HCT116 (cell line): ENCODE results near the gene MSI2. TPM values are rescaled to one million over a fixed set of nuclear protein-coding genes. Genes with fewer than 3 reads are reported as not detected.

ENCODE experiments used
- ATAC-seq: fragments of 200-7000 bp; cut with Tn5 transposase; 2 replicates; pipeline ENCODE4 v1.9.1; 2020; ENCODE audit warnings: mild to moderate bottlenecking, moderate library complexity
- BruUV-seq: library from RNA; stranded (reverse); fragments of 400-500 nt; replicated peaks from 2 replicates; lab custom pipeline; 2021; lab: Mats Ljungman, UMichigan
- CTCF ChIA-PET: fragments of 300-600 bp; sonication (Branson Sonifier 250); formaldehyde crosslinking; loops from one replicate; lab custom pipeline; 2021; ENCODE audit warnings: antibody characterized with exemption; lab: Charles Lee
- POLR2A ChIA-PET: fragments of 300-600, 350-600 bp; sonication (Branson Sonifier 250); formaldehyde crosslinking; loops from one replicate; lab custom pipeline; 2021; ENCODE audit warnings: antibody characterized with exemption; lab: Charles Lee
- RAD21 ChIA-PET, 2 experiments: fragments of 300-600 bp; sonication (Branson Sonifier 250); formaldehyde crosslinking; loops; one replicate each; lab custom pipeline; 2023; ENCODE audit warnings: low total read pairs in 2 of 2; ENCODE audit not compliant: uncharacterized antibody in 2 of 2, unreplicated experiment in 2 of 2, low non-redundant PET in 1 of 2; lab: Charles Lee
- DNase-seq: peaks from one replicate; pipeline ENCODE4 v3.0.0-alpha.2; 2010; ENCODE audit warnings: low read depth, low spot score
- H2AFZ ChIP-seq: fragments of 200-600 bp; shearing (Covaris generic), sonication (generic); 2 replicates; pipeline ENCODE4 v1.6.1; 2017; ENCODE audit warnings: low read depth, mixed run types, mixed read lengths, antibody characterized with exemption, low read length; ENCODE audit not compliant: poor library complexity, severe bottlenecking
- H3K27ac ChIP-seq: 2 replicates; pipeline ENCODE4 v1.5.1; 2012; ENCODE audit warnings: low read depth, low read length
- H3K27me3 ChIP-seq: fragments of 200-600 bp; sonication (generic); 2 replicates; pipeline ENCODE4 v1.6.1; 2016; ENCODE audit warnings: mixed run types, low read length, mixed read lengths; ENCODE audit not compliant: insufficient read depth
- H3K36me3 ChIP-seq, 2 experiments: fragments of 200-500 bp in 1 of 2; fragments of 200-600 bp in 1 of 2; sonication (Bioruptor generic) in 1 of 2; sonication (generic) in 1 of 2; 2 replicates each; pipeline versions ENCODE4 v1.5.1 to v1.6.1; 2014 to 2016; ENCODE audit warnings: low read length in 2 of 2, inconsistent platforms in 1 of 2, mixed read lengths in 1 of 2, mixed run types in 1 of 2; ENCODE audit not compliant: insufficient read depth in 2 of 2, control insufficient read depth in 1 of 2
- H3K4me1 ChIP-seq, 2 experiments: fragments of 200-600 bp in 1 of 2; sonication (generic) in 1 of 2; 2 replicates each; pipeline versions ENCODE4 v1.5.1 to v1.6.1; 2012 to 2017; ENCODE audit warnings: low read length in 2 of 2, inconsistent platforms in 1 of 2, mild to moderate bottlenecking in 1 of 2, mixed read lengths in 1 of 2, mixed run types in 1 of 2, moderate library complexity in 1 of 2; ENCODE audit not compliant: insufficient read depth in 2 of 2, control insufficient read depth in 1 of 2
- H3K4me2 ChIP-seq: fragments of 200-600 bp; sonication (generic); 2 replicates; pipeline ENCODE4 v1.6.1; 2017; ENCODE audit warnings: mixed run types, low read length, mixed read lengths
- H3K4me3 ChIP-seq, 2 experiments: fragments of 200-600 bp in 1 of 2; sonication (generic) in 1 of 2; replicated peaks in 1 of 2; 2 replicates each; pipeline ENCODE4 v1.5.1; 2011 to 2016; ENCODE audit warnings: low read length in 2 of 2, control low read depth in 1 of 2, low read depth in 1 of 2, mild to moderate bottlenecking in 1 of 2, mixed read lengths in 1 of 2, mixed run types in 1 of 2
- H3K79me2 ChIP-seq: fragments of 200-600 bp; sonication (generic); 2 replicates; pipeline ENCODE4 v1.6.1; 2017; ENCODE audit warnings: mild to moderate bottlenecking, mixed run types, low read length, moderate library complexity, mixed read lengths; ENCODE audit not compliant: insufficient read depth
- H3K9ac ChIP-seq: fragments of 200-600 bp; sonication (generic); 2 replicates; pipeline ENCODE4 v1.6.1; 2016; ENCODE audit warnings: low read length, mixed read lengths
- H3K9me2 ChIP-seq: fragments of 200-600 bp; sonication (generic), shearing (Covaris generic); 2 replicates; pipeline ENCODE4 v1.6.1; 2017; ENCODE audit warnings: mixed run types, mild to moderate bottlenecking, moderate library complexity; ENCODE audit not compliant: insufficient read depth
- H3K9me3 ChIP-seq, 2 experiments: fragments of 200-500 bp in 1 of 2; fragments of 200-600 bp in 1 of 2; sonication (Bioruptor generic) in 1 of 2; sonication (generic) in 1 of 2; 2 replicates each; pipeline ENCODE4 v1.6.1; 2014 to 2017; ENCODE audit warnings: low read length in 2 of 2, mixed read lengths in 2 of 2, inconsistent platforms in 1 of 2, low read depth in 1 of 2, mild to moderate bottlenecking in 1 of 2, mixed run types in 1 of 2, moderate library complexity in 1 of 2; ENCODE audit not compliant: control insufficient read depth in 1 of 2, insufficient read depth in 1 of 2
- H4K20me1 ChIP-seq: fragments of 200-600 bp; sonication (generic), shearing (Covaris generic); 2 replicates; pipeline ENCODE4 v1.6.1; 2017; ENCODE audit warnings: mixed run types, mild to moderate bottlenecking, moderate library complexity; ENCODE audit not compliant: insufficient read depth
- CBX3 ChIP-seq: IDR thresholded peaks from 2 replicates; pipeline ENCODE4 v1.6.1; 2012; ENCODE audit warnings: low read depth
- ELF1 ChIP-seq: IDR thresholded peaks from 2 replicates; pipeline ENCODE4 v1.6.1; 2012; ENCODE audit warnings: low read depth, borderline replicate concordance
- EZH2phosphoT487 ChIP-seq: fragments of 200-600 bp; IDR thresholded peaks from 2 replicates; pipeline ENCODE4 v1.6.1; 2018; ENCODE audit warnings: antibody characterized with exemption, borderline replicate concordance
- FOSL1 ChIP-seq: IDR thresholded peaks from 2 replicates; pipeline ENCODE4 v1.6.1; 2012; ENCODE audit warnings: low read depth
- JUND ChIP-seq: IDR thresholded peaks from 2 replicates; pipeline ENCODE4 v1.6.1; 2012
- POLR2AphosphoS5 ChIP-seq: IDR thresholded peaks from 2 replicates; pipeline ENCODE4 v1.6.1; 2011; ENCODE audit warnings: mild to moderate bottlenecking, low read depth, low read length, moderate library complexity
- RAD21 ChIP-seq: IDR thresholded peaks from 2 replicates; pipeline ENCODE4 v1.6.1; 2012; ENCODE audit warnings: low read depth, mild to moderate bottlenecking
- SIN3A ChIP-seq: IDR thresholded peaks from 2 replicates; pipeline ENCODE4 v1.6.1; 2012; ENCODE audit warnings: low read depth
- SP1 ChIP-seq: IDR thresholded peaks from 2 replicates; pipeline ENCODE4 v1.6.1; 2012; ENCODE audit warnings: low read depth
- TCF7L2 ChIP-seq: IDR thresholded peaks from 2 replicates; pipeline ENCODE4 v1.7.0; 2011; ENCODE audit warnings: borderline replicate concordance, inconsistent platforms; ENCODE audit not compliant: insufficient read depth, insufficient read length; ENCODE audit errors: extremely low read depth
- YY1 ChIP-seq: IDR thresholded peaks from 2 replicates; pipeline ENCODE4 v1.6.1; 2011; ENCODE audit warnings: low read length, low read depth, moderate library complexity, mild to moderate bottlenecking; ENCODE audit not compliant: insufficient replicate concordance; ENCODE audit errors: extremely low read depth
- ZBTB33 ChIP-seq: IDR thresholded peaks from 2 replicates; pipeline ENCODE4 v1.6.1; 2011; ENCODE audit warnings: mild to moderate bottlenecking, low read length, moderate library complexity; ENCODE audit not compliant: insufficient replicate concordance; ENCODE audit errors: extremely low read depth
- ZFX ChIP-seq: fragments of 450-650 bp; IDR thresholded peaks from 2 replicates; pipeline ENCODE4 v1.6.1; 2017
- ZNF274 ChIP-seq: fragments of 200-500 bp; sonication (Bioruptor generic); IDR thresholded peaks from 2 replicates; pipeline ENCODE4 v1.6.1; 2014; ENCODE audit warnings: mild to moderate bottlenecking, low read depth, low read length, inconsistent platforms
- intact Hi-C: fragments of 100-400 bp; cut with micrococcal nuclease; formaldehyde crosslinking; loops from 2 replicates; pipeline ENCODE4 v1.10.0; 2022
- total RNA-seq: library from RNA; stranded (reverse); gene quantifications from one replicate; pipeline ENCODE4 v1.2.1, GENCODE V29; 2021; ENCODE audit not compliant: unreplicated experiment

Gene MSI2
- total RNA-seq, 1 experiment from 2014 or later = 137 TPM

- H3K4me1 ChIP-seq = peaks cover 8 to 10% of the 10 kb centered on the region in 2 experiments
- no TSS peak for BruUV-seq
Measured at GRCh38 chr17:57532556-57532955, 276.2 kb downstream of the MSI2 start.

GRCh38 chr17:57532966-57533365 lies 276.6 kb downstream of the MSI2 start:
- POLR2A ChIA-PET = no interaction called here
- RAD21 ChIA-PET = no interaction called here
- H3K4me2 ChIP-seq = no peak overlapping the region
- H3K36me3 ChIP-seq = no peaks in the 10 kb centered on the region
- no peak overlapping the region for H3K9ac ChIP-seq
- ATAC-seq (no peak), DNase-seq (no peak)
- H3K27me3 ChIP-seq = no peaks in the 10 kb centered on the region
- no peak overlapping the region for H3K27ac ChIP-seq
- intact Hi-C loops = no loop called here
- no peak overlapping the region for H2AFZ ChIP-seq
- TF ChIP-seq EZH2phosphoT487 = no peak
- TF ChIP-seq ZNF274 = no peak
- no peak for TF ChIP-seq CBX3
- no peak for TF ChIP-seq TCF7L2
- TF ChIP-seq FOSL1 = no peak
- no peak for TF ChIP-seq SIN3A
- no peak for TF ChIP-seq SP1
- no peak for TF ChIP-seq RAD21
- TF ChIP-seq ZFX = no peak
- no peak for TF ChIP-seq JUND
- H3K9me3 ChIP-seq = no peaks in the 10 kb centered on the region
- H4K20me1 ChIP-seq = no peaks in the 10 kb centered on the region
- BruUV-seq = no TSS peak
- CTCF ChIA-PET = interaction anchor here (1.0 kb wide), 1 partner anchor 8 kb away, joined by 3 read pairs; no protein-coding TSS in a partner anchor
- no peaks in the 10 kb centered on the region for H3K79me2 ChIP-seq
- H3K9me2 ChIP-seq = no peaks in the 10 kb centered on the region
- no peak overlapping the region for H3K4me3 ChIP-seq
- H3K4me1 ChIP-seq = peaks cover 6 to 8% of the 10 kb centered on the region in 2 experiments

More at GRCh38 chr17:57532556-57532955, 276.2 kb downstream of the MSI2 start:
- RAD21 ChIA-PET = no interaction called here
- Histone ChIP-seq H3K79me2 (no peaks in the 10 kb centered on the region), H3K9ac (no peak overlapping the region), H3K36me3 (no peaks in the 10 kb centered on the region)
- no peak for TF ChIP-seq POLR2AphosphoS5
- TF ChIP-seq ZBTB33 = no peak
- no peak for TF ChIP-seq ELF1
- TF ChIP-seq YY1 = no peak
- TF ChIP-seq SIN3A = no peak
- TF ChIP-seq, all 23 proteins: peak for 0
- H3K27ac ChIP-seq = no peak overlapping the region
- no peak overlapping the region for H3K4me2 ChIP-seq
- intact Hi-C loops = no loop called here
- no peak overlapping the region for H3K4me3 ChIP-seq
- no peak overlapping the region for H2AFZ ChIP-seq
- H3K9me2 ChIP-seq = no peaks in the 10 kb centered on the region
- ATAC-seq = no peak
- H3K9me3 ChIP-seq = no peaks in the 10 kb centered on the region
- POLR2A ChIA-PET = no interaction called here
- CTCF ChIA-PET = interaction anchor here (1.0 kb wide), 1 partner anchor 9 kb away, joined by 3 read pairs; no protein-coding TSS in a partner anchor
- no peak for DNase-seq
- no peaks in the 10 kb centered on the region for H3K27me3 ChIP-seq
- H4K20me1 ChIP-seq = no peaks in the 10 kb centered on the region
